Dedifferentiated amniotic fluid mesenchymal stem cell (primary cell): ENCODE measurements around the gene USB1.
"Not testable (repeated sequence)": the region's sequence is repeated elsewhere in the genome, so short reads cannot be mapped to it uniquely, and the experiment has no call there.

Experiments used
- DNase-seq: peaks from one replicate; pipeline ENCODE4 v3.0.0-alpha.2; 2016; ENCODE audit errors: extremely low spot score

USB1 gene

GRCh38 chr16:57995721-57996405, 5.3 kb upstream of the USB1 start:
- no peak for DNase-seq

GRCh38 chr16:57996406-57997175, 4.6 kb upstream of the USB1 start:
- DNase-seq: no peak

- no peak for DNase-seq
Measured at GRCh38 chr16:57997176-57997527, 4.1 kb upstream of the USB1 start.

- no peak for DNase-seq
Measured at GRCh38 chr16:57997528-57998265, 3.5 kb upstream of the USB1 start.

- DNase-seq: no peak
Measured at GRCh38 chr16:57998486-57998885, 2.7 kb upstream of the USB1 start.

- no peak for DNase-seq
Measured at GRCh38 chr16:57998992-57999365, 2.2 kb upstream of the USB1 start.

- no peak for DNase-seq
Measured at GRCh38 chr16:57999366-57999970, 1.7 kb upstream of the USB1 start.

- DNase-seq: no peak
Measured at GRCh38 chr16:57999971-58000705, 1.1 kb upstream of the USB1 start, which contains the start of gene ZNF319. TSS of gene ZNF319 (minus strand) at chr16:58000672. CDS start at chr16:57998265, 2,407 bp downstream.

GRCh38 chr16:58001781-58002415, 691 bp downstream of the USB1 start:
- DNase-seq: no peak

GRCh38 chr16:58002416-58002800, 1.2 kb downstream of the USB1 start:
- no peak for DNase-seq

GRCh38 chr16:58002936-58003335, 1.7 kb downstream of the USB1 start:
- no peak for DNase-seq

- DNase-seq: not testable (repeated sequence)
Measured at GRCh38 chr16:58004736-58005135, 3.5 kb downstream of the USB1 start.

- no peak for DNase-seq
Measured at GRCh38 chr16:58009856-58010416, 8.7 kb downstream of the USB1 start.

- no peak for DNase-seq
Measured at GRCh38 chr16:58010886-58011285, 9.7 kb downstream of the USB1 start.

GRCh38 chr16:58011652-58012051, 10.4 kb downstream of the USB1 start:
- no peak for DNase-seq

- DNase-seq: no peak
Measured at GRCh38 chr16:58012481-58012880, 11.3 kb downstream of the USB1 start.

- DNase-seq: no peak
Measured at GRCh38 chr16:58013201-58013956, 12.2 kb downstream of the USB1 start.

- DNase-seq: no peak
Measured at GRCh38 chr16:58016840-58017446, 15.7 kb downstream of the USB1 start.

- DNase-seq: no peak
Measured at GRCh38 chr16:58018803-58019202, 17.6 kb downstream of the USB1 start.
